Left lobe of liver (tissue), 2 donors: ENCODE data around the gene CCDC60. TPM values are rescaled to one million over a fixed set of nuclear protein-coding genes. Genes with fewer than 3 reads are reported as not detected.

Source experiments
- ATAC-seq: fragments of 200-7000 bp; cut with Tn5 transposase; one replicate; pipeline ENCODE4 v1.9.1; 2020; ENCODE audit warnings: mild to moderate bottlenecking, moderate library complexity
- DNase-seq: peaks from one replicate; pipeline ENCODE4 v3.0.0-alpha.2; 2020; ENCODE audit warnings: low spot score
- total RNA-seq: library from RNA; stranded (reverse); gene quantifications from one replicate; pipeline ENCODE4 v1.2.1, GENCODE V29; 2021
- donor health status: DM: no; HTN: no; CAD: no; lungs with moderate emphysema.
- donor health status: DM: no; HTN: yes; CAD: no.

The CCDC60 gene
- total RNA-seq, 1 donor from 2014 or later, result not detected

DNA sequence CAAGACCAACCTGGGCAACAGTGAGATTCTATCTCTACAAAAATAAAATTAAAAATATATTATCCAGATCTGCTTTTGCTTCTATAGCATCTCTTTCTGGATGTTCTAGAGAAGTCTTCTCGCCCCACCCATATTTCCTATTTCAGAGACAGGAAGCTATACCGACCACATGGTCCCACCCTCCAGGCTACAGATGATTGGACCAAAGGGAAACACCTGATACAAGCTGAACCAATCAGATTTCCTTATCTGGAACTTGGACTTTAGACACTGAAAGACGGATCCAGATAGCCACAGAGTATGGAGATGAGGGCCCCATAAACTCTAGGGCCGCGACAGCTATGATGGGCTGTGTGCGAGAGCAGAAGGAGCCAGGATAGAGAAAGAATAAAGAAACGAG is 48.7 kb downstream of the CCDC60 start:
- ATAC-seq, result no peak

DNA sequence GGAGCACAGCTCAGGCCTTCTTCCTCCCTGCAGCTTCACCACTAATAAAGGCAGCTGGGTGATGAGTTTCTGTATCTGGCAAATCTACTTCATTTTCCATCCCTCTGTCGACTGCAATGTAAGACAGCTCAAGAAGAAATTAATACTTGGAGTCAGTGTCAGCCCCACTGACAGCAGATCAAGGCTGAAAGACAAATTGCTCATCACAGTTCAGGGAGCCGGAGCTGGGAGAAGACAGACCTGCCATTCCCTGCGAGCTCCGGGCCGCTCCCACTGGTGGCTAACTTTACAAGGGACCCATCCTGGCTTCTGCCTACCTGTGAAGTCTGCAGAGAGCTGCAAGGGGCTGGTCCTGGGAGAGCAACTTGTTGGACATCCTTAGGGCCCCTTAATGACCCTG is 49.8 kb downstream of the CCDC60 start:
- DNase-seq (no peak), ATAC-seq (no peak)

More for the DNA sequence above, 48.7 kb downstream of the CCDC60 start:
- no peak for DNase-seq

DNA sequence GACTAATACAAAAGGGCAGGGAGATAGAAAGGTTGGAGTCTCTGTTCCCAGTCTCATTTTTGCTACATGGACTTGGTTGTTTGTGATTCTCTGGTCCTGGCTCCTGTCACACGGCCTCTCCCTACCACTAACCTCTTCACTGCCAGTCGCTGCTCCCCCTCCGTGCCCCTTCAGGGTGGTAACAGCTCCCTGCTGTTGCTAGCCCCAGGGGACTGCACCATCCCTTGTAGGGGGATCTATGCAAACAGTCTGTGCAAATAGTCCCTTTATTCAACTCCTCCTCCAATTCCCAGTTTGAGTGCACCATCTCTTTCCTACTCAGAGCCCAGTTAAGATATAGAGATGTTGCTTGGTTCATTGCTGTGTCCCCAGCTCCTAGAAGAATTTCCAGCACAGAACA is 51.1 kb downstream of the CCDC60 start:
- DNase-seq, result no peak
- ATAC-seq, result no peak

DNA sequence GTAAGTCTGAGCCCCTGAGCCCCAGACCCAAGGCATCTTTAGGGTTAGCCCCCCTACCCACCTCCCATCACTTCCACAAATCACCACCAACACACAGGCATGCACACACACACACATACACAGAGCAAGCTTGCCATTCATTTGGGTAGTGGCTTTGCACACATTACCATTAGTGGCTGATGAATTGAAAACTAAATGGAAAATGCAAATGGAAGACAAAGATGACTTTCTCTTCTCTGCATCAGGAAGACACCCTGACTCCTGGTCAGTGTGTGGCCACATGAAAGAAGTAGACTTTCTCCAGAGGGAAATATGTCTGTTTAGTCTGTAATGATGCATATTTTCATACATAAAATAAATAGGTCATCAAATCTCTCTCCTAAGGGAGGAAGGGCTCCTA is 55.2 kb downstream of the CCDC60 start:
- no peak for ATAC-seq
- DNase-seq, result no peak

DNA sequence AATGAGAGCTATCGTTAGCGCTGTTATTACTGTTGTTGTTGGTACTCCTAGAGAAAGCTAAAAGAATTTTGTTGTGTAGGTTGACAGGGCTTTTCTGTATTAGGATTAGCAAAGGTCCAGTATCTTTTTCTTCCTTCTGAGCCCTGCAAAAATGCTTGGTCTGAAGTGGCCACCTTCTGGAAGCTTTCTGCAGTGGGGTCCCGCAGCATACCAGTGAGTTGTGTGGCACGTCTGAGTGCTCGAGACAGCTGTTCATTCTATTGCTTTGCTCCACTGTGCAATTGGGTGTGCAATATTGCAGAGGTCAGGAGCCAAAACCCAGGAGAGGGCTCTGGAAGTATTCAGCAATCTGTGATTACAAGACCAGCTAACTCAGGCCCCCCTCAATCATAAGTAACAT is 57.1 kb downstream of the CCDC60 start:
- DNase-seq, result no peak
- ATAC-seq, result no peak

DNA sequence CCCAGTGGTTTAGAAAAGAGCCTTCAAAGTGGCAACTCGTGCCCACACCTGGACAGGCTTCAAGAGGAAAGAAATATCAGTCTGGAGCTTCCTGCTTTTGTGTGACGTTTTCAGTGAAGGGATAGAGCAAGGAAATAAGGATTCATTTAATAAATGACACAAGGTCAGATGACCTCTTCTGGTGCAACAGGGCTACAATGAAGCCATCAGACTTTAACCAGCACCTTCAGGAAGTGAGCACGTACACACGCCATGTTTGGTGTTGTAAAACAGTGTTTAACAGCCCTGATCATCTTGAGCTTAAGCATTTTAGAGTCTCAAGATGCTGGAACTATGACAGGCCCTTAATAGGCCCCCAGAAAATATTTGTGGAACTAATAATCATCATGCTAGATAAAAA is 59.1 kb downstream of the CCDC60 start:
- ATAC-seq, result no peak

DNA sequence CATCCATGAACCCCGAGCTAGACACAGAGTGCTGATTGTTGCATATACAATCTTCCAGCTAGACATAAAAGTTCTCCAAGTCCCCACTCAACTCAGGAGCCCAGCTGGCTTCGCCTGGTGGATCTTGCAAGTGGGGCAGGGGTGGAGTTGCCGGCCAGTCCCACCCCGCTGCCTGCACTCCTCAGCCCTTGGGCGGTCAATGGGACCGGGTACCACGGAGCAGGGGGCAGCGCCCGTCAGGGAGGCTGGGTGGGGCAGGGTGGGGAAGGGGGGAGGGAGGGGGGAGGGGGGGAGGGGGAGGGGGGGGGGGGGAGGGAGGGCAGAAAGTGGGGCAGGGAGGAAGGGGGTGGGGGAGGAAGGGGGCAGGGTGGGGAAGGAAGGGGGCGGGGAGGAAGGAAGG is 63.0 kb downstream of the CCDC60 start:
- DNase-seq, result no peak
- ATAC-seq, result no peak

More for the DNA sequence above, 59.1 kb downstream of the CCDC60 start:
- no peak for DNase-seq

DNA sequence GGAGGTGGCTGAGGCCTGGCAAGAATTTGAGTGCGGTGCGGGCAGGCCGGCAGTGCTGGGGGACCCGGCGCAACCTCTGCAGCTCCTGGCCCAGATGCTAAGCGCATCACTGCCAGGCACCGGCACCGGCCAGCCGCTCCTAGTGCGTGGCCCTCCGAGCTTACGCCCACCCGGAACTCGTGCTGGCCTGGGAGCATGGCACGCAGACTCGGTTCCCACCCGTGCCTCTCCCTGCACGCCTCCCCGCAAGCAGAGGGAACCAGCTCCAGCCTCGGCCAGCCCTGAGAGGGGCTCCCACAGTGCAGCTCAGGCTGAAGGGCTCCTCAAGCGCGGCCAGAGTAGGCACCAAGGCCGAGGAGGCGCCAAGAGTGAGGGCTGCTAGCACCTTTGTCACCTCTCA is 63.7 kb downstream of the CCDC60 start:
- ATAC-seq (no peak), DNase-seq (no peak)

DNA sequence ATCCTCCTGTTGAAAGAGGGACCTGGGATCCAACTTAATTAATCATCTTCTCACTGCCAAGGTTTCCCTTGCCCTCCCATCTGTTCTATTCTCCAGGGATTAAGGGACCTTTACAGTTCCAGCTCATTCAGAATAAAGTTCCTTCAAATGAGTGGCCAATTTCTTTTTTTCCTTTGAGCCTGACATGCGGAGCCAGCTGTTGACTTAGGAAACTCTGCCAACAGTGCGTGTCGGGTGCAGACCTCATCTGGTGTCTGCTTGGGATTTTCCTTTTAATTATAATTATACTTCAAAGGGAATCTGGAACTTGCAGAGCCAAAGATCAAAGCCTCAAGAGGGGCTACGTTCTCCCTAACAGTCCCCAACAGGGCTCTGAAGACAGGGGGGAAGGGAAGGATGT is 64.8 kb downstream of the CCDC60 start:
- ATAC-seq (no peak), DNase-seq (no peak)

DNA sequence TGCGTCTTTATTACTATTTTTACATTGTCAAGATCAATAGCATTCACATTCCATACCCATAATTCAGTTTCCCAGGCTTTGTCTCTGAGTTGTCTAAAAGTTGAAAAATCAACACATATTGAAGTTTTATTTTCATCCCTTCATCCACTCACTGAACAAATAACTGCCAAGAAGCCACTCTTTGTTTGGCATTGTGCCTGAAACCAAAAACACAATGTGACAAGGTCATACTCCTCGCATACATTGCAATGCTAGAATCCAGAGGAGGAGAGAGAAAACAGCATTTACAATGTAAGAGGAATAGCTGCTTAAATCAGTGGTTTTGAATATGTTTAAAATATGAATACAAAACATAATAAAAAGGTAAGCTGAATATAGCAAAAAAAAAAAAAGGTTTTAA is 71.8 kb downstream of the CCDC60 start:
- DNase-seq (no peak), ATAC-seq (no peak)

DNA sequence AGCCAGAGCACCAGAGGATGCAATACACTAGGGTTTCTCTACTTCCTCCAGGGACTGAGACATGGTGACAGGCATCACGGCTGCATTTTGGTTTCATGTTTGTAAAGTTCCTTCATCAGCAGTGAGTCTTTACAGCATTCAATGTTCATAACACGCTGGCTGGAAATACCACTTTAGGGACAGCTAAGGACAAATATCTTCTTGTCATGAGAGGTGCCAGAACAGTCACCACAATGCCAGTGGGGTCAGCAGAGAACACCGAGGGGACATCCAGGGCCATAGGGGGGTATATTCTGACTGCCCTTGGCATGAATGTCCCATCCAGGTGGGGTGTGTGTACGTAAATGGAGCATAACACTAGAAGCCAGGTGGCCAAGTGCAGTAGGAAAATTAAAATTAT is 72.3 kb downstream of the CCDC60 start:
- DNase-seq (no peak), ATAC-seq (no peak)

DNA sequence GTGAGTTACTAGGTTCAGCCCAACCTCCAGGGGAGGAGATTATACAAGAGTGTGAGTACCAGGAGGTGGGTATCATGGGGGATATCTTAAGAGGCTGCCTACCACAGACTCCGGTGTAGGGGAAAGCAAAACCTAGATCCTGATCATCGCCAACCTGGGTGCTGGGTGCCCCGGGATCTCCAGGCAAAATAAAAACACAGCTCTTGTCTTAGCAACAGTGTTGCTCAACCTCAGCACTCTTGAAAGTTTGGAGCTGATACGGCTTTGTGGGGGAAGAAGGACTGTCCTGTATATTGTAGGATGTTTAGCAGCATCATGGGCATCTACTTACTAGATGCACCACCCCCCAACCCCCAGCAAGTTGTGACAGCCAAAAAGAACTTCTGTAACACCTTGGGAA is 74.5 kb downstream of the CCDC60 start:
- DNase-seq (no peak), ATAC-seq (no peak)

DNA sequence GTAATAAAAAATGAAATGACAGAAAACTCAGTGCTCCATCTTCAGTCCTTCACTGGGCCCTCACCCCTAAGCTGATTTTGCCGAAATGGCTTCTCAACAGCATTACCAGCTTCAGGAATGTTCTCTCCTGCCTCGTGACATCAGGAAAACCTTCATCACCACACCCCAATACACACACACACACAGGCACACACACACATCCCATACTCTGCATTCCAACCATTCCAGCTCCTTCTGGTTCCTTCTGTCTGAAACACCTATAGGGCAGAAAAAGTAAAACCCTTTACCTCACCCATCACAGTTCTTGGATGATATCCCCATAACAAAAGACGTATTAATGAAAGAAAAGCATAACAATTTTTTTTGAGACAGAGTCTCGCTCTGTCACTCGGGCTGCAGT is 75.9 kb downstream of the CCDC60 start:
- DNase-seq (no peak), ATAC-seq (no peak)

DNA sequence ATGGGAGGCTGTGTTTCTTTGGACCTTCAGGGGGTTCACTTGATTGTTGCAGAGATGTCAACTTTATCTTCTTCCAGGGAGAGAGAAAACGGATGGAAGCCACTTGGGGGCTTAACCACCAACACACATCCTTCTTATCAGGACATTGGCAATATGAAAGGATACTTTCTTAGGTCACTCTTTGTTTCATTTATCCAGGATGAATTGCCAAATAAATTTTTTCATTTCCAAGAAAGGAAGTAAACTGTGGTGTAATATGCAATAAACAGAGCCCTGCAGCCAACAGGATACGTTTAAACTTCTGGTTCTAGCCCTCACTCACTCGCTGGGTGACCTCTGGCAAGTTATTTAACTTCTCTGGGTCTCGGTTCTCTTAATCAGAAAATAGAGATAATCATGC is 77.8 kb downstream of the CCDC60 start:
- DNase-seq, result no peak
- ATAC-seq, result no peak

DNA sequence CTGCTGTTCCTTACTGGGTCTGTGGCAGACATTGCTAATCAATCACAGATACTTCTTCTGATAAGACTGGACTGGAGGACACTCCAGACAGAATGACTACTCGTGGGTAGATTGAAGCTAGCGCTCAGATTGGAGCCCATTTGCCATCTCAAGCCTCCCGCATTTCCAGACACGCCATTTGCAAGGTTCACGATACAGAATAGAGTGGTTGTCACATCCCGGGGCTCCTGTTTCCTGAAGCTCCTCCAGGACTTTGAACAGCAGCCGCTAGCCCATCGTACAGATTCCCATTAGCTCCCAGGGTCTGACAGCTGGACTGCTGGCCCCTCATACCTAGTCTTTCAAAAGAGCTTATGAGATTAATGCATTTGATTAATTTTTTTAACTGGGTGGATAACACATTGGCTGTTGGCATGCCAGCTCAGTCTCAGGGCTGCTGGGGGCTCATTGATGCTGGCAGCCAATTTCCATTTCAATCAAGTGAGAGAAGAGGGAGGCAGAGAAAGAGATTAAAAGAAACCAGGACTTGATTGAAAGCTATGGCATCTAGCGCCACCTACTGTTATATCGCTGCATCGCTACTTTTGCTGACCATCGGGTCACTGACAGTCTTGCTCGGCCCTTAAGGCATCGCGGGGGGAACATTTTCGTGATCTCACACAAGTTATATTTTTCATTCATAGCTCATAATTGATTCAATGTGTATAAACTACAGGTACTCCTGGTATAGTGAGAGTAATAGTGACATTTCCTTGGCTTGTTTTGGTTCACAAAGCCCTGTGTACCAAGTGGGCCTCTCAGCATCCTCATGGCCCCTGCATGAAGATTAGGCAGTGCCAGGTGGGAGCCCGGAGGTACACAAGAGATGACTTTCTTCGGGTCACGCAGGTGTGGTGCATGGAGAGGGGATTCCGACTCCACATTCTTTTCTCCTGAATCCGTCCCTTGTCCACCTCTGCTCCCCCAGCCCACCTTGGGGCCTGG is 78.6 kb downstream of the CCDC60 start:
- DNase-seq, result peak; percentile 54
- ATAC-seq, result peak; percentile 91

DNA sequence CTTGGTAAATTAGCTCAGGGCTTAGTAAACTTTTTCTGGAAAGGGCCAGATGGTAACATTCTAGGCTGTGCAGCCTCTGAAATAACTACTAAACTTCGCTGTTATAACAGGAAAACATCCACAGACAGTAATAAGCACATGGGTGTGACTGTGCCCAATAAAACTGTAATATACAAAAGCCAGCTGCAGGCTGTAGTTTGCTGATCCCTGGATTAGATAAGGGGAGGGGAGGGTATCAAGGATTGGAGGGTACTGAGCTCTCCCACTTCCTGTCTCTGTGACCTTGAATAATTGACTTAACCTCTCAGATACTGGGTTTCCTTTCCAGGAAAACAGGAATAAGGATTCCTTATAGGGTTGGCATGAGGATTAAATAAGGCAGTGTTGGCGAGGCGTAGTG is 81.2 kb downstream of the CCDC60 start:
- no peak for ATAC-seq
- no peak for DNase-seq

DNA sequence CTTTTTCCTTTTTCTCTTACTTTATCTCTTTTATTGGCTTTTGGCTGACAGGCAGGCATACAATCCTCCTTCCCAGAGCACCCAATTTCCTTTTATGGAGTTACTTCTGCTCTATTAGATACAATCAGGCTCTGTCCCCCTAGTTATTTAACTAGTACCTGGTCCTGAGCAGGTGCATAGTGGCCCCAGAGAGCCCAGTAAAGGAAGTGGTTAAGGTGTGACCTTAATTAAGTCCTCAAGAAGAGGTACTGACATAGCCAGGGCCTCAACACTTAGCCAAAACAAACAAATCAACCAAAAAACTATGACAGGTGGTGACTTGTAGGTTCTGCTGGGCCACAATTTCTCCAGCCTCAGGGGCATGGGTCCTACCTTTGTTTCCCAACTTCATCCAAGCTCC is 82.9 kb downstream of the CCDC60 start:
- ATAC-seq, result no peak
- no peak for DNase-seq

DNA sequence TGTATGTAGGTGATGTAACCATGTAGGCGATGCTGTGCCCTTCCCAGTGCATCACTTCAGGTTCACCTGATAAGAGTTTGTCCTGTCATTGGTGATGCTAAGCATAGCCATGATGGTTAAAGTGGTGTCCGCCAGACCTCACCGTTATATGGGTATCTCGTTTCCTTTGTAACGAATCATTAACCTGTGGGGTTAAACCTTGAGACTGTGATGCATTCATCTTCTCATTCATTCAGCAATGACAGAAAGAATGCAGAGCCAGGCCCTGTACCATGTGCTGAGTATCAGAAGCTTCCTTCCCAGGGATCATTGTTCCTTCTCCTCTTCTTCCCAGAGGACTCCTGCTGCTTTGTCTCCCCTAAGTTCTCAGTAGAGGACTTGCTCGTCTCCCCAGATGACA is 84.9 kb downstream of the CCDC60 start:
- DNase-seq, result no peak
- ATAC-seq, result no peak

DNA sequence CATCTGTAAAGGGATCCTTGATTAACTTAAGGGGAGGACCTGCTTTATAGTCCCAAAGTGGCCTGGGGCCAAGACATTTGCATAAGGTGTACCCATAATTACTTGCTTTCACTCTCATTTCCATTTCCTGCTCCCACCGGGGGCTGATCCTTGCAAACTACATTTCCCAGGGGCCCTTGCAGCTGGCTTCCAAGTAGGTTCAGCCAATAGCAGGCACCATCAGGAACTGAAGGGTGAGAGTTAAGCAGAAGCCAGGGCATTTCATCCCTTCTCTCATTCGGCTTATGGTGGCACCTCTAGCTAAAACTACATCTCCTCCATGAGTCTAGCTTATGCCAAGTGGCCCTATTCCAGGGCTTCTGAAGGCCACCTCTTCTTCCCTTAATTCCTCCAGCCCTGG is 88.8 kb downstream of the CCDC60 start:
- ATAC-seq, result no peak
- no peak for DNase-seq

DNA sequence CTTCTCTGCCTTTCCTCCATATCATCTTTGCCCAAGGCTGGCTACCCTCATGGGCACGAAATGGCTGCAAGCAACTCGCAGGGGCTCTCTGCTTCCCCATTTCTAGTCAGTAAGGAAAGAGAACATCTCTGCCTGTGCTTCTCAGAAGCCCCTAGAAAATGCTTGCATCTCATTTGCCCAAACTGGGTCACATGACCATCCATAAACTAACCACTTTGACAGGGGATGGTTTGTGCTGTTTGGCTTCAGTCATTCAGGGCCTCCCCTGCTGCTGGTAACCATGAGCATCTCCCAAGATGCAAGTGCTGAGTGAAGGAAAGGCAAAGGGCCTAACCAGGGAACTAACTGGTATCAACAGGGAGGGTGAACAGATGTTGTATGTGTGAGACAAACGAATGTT is 91.1 kb downstream of the CCDC60 start:
- ATAC-seq (no peak), DNase-seq (no peak)

DNA sequence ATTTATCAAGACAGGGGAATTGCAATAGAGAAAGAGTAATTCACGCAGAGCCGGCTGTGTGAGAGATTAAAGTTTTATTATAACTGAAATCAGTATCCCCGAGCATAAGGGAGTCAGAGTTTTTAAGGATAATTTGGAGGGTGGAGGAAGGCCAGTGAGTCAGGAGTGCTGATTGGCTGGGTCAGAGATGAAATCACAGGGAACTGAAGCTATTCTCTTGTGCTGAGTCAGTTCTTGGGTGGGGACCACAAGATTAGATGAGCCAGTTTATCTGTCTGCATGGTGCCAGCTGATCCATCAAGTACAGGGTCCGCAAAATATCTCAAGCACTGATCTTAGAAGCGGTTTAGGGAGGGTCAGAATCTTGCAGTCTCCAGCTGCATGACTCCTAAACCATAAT is 96.6 kb downstream of the CCDC60 start:
- ATAC-seq, result no peak
- DNase-seq, result no peak

DNA sequence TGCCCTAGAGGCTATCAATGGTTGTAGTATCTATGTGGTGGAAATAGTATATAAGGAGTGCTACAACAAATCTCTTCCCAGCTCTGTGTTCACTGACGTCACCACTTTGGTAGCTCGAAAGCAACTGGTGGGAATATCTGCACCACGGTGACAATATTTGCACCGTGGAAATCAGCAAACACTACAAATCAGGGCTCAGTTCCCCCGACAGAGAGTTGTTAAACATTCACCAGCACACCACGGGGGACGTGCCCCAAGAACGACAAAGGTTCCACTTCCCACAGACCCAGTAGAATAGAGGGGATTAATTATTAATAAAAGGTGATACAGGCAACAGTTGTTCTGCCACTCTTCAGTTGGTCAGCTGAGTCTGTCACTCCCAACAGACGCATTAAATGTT is 98.4 kb downstream of the CCDC60 start:
- peak; percentile 36 for ATAC-seq

DNA sequence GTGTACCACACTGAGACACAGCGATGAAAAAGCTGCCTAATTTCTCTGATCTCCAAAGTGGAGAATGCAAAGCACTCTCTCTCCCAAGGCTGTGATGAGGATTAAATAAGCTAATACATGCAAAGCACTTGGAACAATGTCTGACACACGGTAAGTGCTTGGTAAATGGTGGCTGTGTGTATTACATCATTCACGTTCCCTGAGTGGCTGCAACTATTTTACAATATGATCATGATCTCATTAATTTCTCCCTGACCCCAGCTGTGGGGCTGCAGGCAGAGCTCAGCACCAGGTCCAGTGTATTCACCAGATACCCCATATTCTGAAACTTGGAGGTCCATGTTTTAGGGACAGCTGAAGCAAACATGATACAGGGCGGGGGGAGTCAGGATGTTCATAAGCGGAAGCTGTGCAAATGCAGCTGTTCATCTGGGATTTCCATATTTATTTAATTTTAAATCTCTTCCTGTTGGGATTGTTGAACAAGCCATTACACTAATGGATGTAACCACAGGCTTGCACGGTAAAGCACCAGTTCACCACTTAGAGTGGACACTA is 106.4 kb downstream of the CCDC60 start:
- DNase-seq, result no peak
- ATAC-seq, result no peak

More for the DNA sequence above, 98.4 kb downstream of the CCDC60 start:
- DNase-seq, result no peak
